NCI-H2196 (cell line): ENCODE measurements around the gene OR11L1.

Experiments used
- DNase-seq: peaks from one replicate; lab custom pipeline; 2025; ENCODE audit not compliant: unreplicated experiment; lab: John Stamatoyannopoulos, UW

The OR11L1 gene

GRCh38 chr1:247822060-247822459, 19.6 kb downstream of the OR11L1 start:
- no peak for DNase-seq

- no peak for DNase-seq
These were observed 29.1 kb downstream of the OR11L1 start for GRCh38 chr1:247812637-247813036.

- DNase-seq = no peak
These were observed 44.2 kb downstream of the OR11L1 start for GRCh38 chr1:247797518-247797917.
